Kidney tubule cell (primary cell): ENCODE results near the gene AKTIP.
"Not testable (repeated sequence)": the region's sequence is repeated elsewhere in the genome, so short reads cannot be mapped to it uniquely, and the experiment has no call there.

Experiments
- DNase-seq: peaks from one replicate; pipeline ENCODE4 v3.0.0-alpha.2; 2018; ENCODE audit warnings: low spot score

The AKTIP gene

GRCh38 chr16:53502331-53503269 lies at the start of gene AKTIP:
Gene AKTIP (minus strand): TSS chr16:53503209. CDS start chr16:53500259, 2,950 bp downstream.
- peak; percentile 57 for DNase-seq

- peak; percentile 62 for DNase-seq
Measured at GRCh38 chr16:53549970-53550690, 47.1 kb upstream of the AKTIP start.

GRCh38 chr16:53546988-53547391 lies 44.0 kb upstream of the AKTIP start:
- DNase-seq, result peak; percentile 13

- no peak for DNase-seq
Measured at GRCh38 chr16:53545433-53545832, 42.4 kb upstream of the AKTIP start.

GRCh38 chr16:53542283-53542682 lies 39.3 kb upstream of the AKTIP start:
- no peak for DNase-seq

- no peak for DNase-seq
Measured at GRCh38 chr16:53541326-53541725, 38.3 kb upstream of the AKTIP start.

GRCh38 chr16:53539759-53540718 lies 37.0 kb upstream of the AKTIP start:
- not testable (repeated sequence) for DNase-seq

GRCh38 chr16:53539346-53539745 lies 36.3 kb upstream of the AKTIP start:
- not testable (repeated sequence) for DNase-seq

- no peak for DNase-seq
Measured at GRCh38 chr16:53537626-53538025, 34.6 kb upstream of the AKTIP start.

- no peak for DNase-seq
Measured at GRCh38 chr16:53534206-53534605, 31.2 kb upstream of the AKTIP start.

- no peak for DNase-seq
Measured at GRCh38 chr16:53530741-53531140, 27.7 kb upstream of the AKTIP start.

GRCh38 chr16:53530046-53530445 lies 27.0 kb upstream of the AKTIP start:
- DNase-seq, result no peak

- no peak for DNase-seq
Measured at GRCh38 chr16:53529513-53529912, 26.5 kb upstream of the AKTIP start.

GRCh38 chr16:53528797-53529196 lies 25.8 kb upstream of the AKTIP start:
- no peak for DNase-seq

- DNase-seq, result no peak
Measured at GRCh38 chr16:53523971-53524548, 21.1 kb upstream of the AKTIP start.

- DNase-seq, result no peak
Measured at GRCh38 chr16:53523126-53523804, 20.3 kb upstream of the AKTIP start.

- no peak for DNase-seq
Measured at GRCh38 chr16:53519417-53520091, 16.5 kb upstream of the AKTIP start.

- DNase-seq, result no peak
Measured at GRCh38 chr16:53518550-53519416, 15.8 kb upstream of the AKTIP start.

- DNase-seq, result no peak
Measured at GRCh38 chr16:53517851-53518250, 14.8 kb upstream of the AKTIP start.
